HEK293 (cell line): ENCODE measurements around the gene CEP135.
A peak's percentile ranks its signal among the peaks of the same experiment; 100 is the strongest.

ENCODE experiments used
- CTCF ChIA-PET: fragments of 350-600 bp; formaldehyde crosslinking; extraction: SDS; loops from one replicate; lab custom pipeline; 2021; ENCODE audit warnings: antibody characterized with exemption; lab: Yijun Ruan, JAX
- POLR2A ChIA-PET: fragments of 300-600 bp; formaldehyde crosslinking; extraction: SDS; loops from one replicate; lab custom pipeline; 2020; ENCODE audit warnings: antibody characterized with exemption, inconsistent platforms; lab: Yijun Ruan, JAX
- H3K27ac ChIP-seq: fragments of 200-500 bp; sonication (Bioruptor generic); 2 replicates; pipeline ENCODE4 v1.5.1; 2014; ENCODE audit warnings: low read depth, low read length, control low read depth, inconsistent platforms; ENCODE audit errors: extremely low read depth
- H3K36me3 ChIP-seq, 2 experiments: fragments of 200-500 bp in 1 of 2; sonication (Bioruptor generic) in 1 of 2; 1 replicate in 1 of 2; 2 replicates in 1 of 2; pipeline ENCODE4 v1.5.1; 2014 to 2017; ENCODE audit warnings: inconsistent platforms in 2 of 2, low read length in 2 of 2; ENCODE audit not compliant: control insufficient read depth in 2 of 2, insufficient read depth in 1 of 2
- H3K4me1 ChIP-seq: fragments of 200-500 bp; sonication (Bioruptor generic); 2 replicates; pipeline ENCODE4 v1.5.1; 2014; ENCODE audit warnings: mild to moderate bottlenecking, low read length, inconsistent platforms; ENCODE audit not compliant: control insufficient read depth, insufficient read depth
- H3K4me3 ChIP-seq: 2 replicates; pipeline ENCODE4 v1.5.1; 2011; ENCODE audit warnings: low read depth, mild to moderate bottlenecking, control low read depth, low read length, moderate library complexity
- H3K9me3 ChIP-seq: fragments of 200-500 bp; sonication (Bioruptor generic); 2 replicates; pipeline ENCODE4 v1.5.1; 2014; ENCODE audit warnings: low read depth, low read length, inconsistent platforms; ENCODE audit not compliant: control insufficient read depth, insufficient read depth
- GFI1B ChIP-seq: fragments of 450-650 bp; formaldehyde crosslinking; IDR thresholded peaks from 2 replicates; pipeline ENCODE4 v1.5.1; 2016; ENCODE audit warnings: missing biosample characterization, missing genetic modification characterization
- GLIS1 ChIP-seq: fragments of 450-650 bp; formaldehyde crosslinking; IDR thresholded peaks from 2 replicates; pipeline ENCODE4 v1.5.1; 2016; ENCODE audit warnings: missing biosample characterization, missing genetic modification characterization
- GLIS2 ChIP-seq: fragments of 450-650 bp; formaldehyde crosslinking; IDR thresholded peaks from 2 replicates; pipeline ENCODE4 v1.5.1; 2016; ENCODE audit warnings: missing biosample characterization, missing genetic modification characterization
- HOXD13 ChIP-seq: sonication (generic); formaldehyde crosslinking; IDR thresholded peaks from 2 replicates; pipeline ENCODE4 v1.8.0; 2022; ENCODE audit warnings: missing genetic modification reagents, borderline replicate concordance
- PRDM1 ChIP-seq: fragments of 450-650 bp; formaldehyde crosslinking; IDR thresholded peaks from 2 replicates; pipeline ENCODE4; 2016; ENCODE audit warnings: missing biosample characterization, missing genetic modification characterization
- SALL2 ChIP-seq: fragments of 450-650 bp; formaldehyde crosslinking; IDR thresholded peaks from 2 replicates; pipeline ENCODE4 v1.5.0; 2017; ENCODE audit warnings: missing biosample characterization, mild to moderate bottlenecking, missing genetic modification characterization, borderline replicate concordance
- SP3 ChIP-seq: fragments of 450-650 bp; formaldehyde crosslinking; IDR thresholded peaks from 2 replicates; pipeline ENCODE4 v1.5.1; 2016; ENCODE audit warnings: missing biosample characterization, missing genetic modification characterization
- ZNF202 ChIP-seq: fragments of 450-650 bp; formaldehyde crosslinking; IDR thresholded peaks from 2 replicates; pipeline ENCODE4 v1.5.1; 2016; ENCODE audit warnings: missing biosample characterization, missing genetic modification characterization, borderline replicate concordance
- ZNF292 ChIP-seq: fragments of 450-650 bp; formaldehyde crosslinking; IDR thresholded peaks from 2 replicates; pipeline ENCODE4 v1.5.1; 2016; ENCODE audit warnings: low read depth, missing biosample characterization, missing genetic modification characterization, borderline replicate concordance
- ZNF350 ChIP-seq: fragments of 450-650 bp; formaldehyde crosslinking; IDR thresholded peaks from 2 replicates; pipeline ENCODE4 v1.5.0; 2017; ENCODE audit warnings: missing biosample characterization, mild to moderate bottlenecking, missing genetic modification characterization
- ZNF354C ChIP-seq: fragments of 450-650 bp; formaldehyde crosslinking; IDR thresholded peaks from 2 replicates; pipeline ENCODE4 v1.5.1; 2016; ENCODE audit warnings: missing biosample characterization, missing genetic modification characterization, low read depth, borderline replicate concordance
- ZNF366 ChIP-seq: fragments of 450-650 bp; formaldehyde crosslinking; conservative IDR thresholded peaks from 2 replicates; pipeline ENCODE4 v1.5.1; 2016; ENCODE audit warnings: missing biosample characterization, missing genetic modification characterization
- ZNF416 ChIP-seq: fragments of 450-650 bp; formaldehyde crosslinking; IDR thresholded peaks from 2 replicates; pipeline ENCODE4 v1.5.1; 2016; ENCODE audit warnings: missing biosample characterization, missing genetic modification characterization
- ZNF473 ChIP-seq: fragments of 450-650 bp; formaldehyde crosslinking; IDR thresholded peaks from 2 replicates; pipeline ENCODE4 v1.5.1; 2017; ENCODE audit warnings: missing biosample characterization, missing genetic modification characterization
- ZNF548 ChIP-seq: fragments of 450-650 bp; formaldehyde crosslinking; IDR thresholded peaks from 2 replicates; pipeline ENCODE4 v1.5.1; 2016; ENCODE audit warnings: missing biosample characterization, missing genetic modification characterization
- ZNF596 ChIP-seq: fragments of 450-650 bp; IDR thresholded peaks from 2 replicates; pipeline ENCODE4 v1.5.0; 2018; ENCODE audit warnings: missing biosample characterization, mild to moderate bottlenecking, missing genetic modification characterization, moderate library complexity
- ZNF623 ChIP-seq: fragments of 450-650 bp; formaldehyde crosslinking; IDR thresholded peaks from 2 replicates; pipeline ENCODE4 v1.5.1; 2016; ENCODE audit warnings: missing biosample characterization, missing genetic modification characterization
- ZNF629 ChIP-seq: fragments of 450-650 bp; formaldehyde crosslinking; IDR thresholded peaks from 2 replicates; pipeline ENCODE4 v1.5.1; 2017; ENCODE audit warnings: missing biosample characterization, missing genetic modification characterization
- ZNF707 ChIP-seq: fragments of 450-650 bp; formaldehyde crosslinking; IDR thresholded peaks from 2 replicates; pipeline ENCODE4 v1.5.1; 2016; ENCODE audit warnings: missing biosample characterization, missing genetic modification characterization
- ZNF747 ChIP-seq: fragments of 450-650 bp; formaldehyde crosslinking; IDR thresholded peaks from 2 replicates; pipeline ENCODE4 v1.5.1; 2016; ENCODE audit warnings: missing biosample characterization, missing genetic modification characterization
- ZNF76 ChIP-seq: fragments of 450-650 bp; formaldehyde crosslinking; IDR thresholded peaks from 2 replicates; pipeline ENCODE4; 2016; ENCODE audit warnings: low read depth, missing biosample characterization, missing genetic modification characterization, borderline replicate concordance
- ZNF830 ChIP-seq: fragments of 450-650 bp; IDR thresholded peaks from 2 replicates; pipeline ENCODE4 v1.5.0; 2018; ENCODE audit warnings: missing biosample characterization, missing genetic modification characterization, low read depth, mild to moderate bottlenecking, moderate library complexity
- ZSCAN16 ChIP-seq: fragments of 450-650 bp; formaldehyde crosslinking; IDR thresholded peaks from 2 replicates; pipeline ENCODE4 v1.5.1; 2016; ENCODE audit warnings: missing biosample characterization, missing genetic modification characterization
- ZSCAN30 ChIP-seq: fragments of 450-650 bp; IDR thresholded peaks from 2 replicates; pipeline ENCODE4 v1.5.1; 2018; ENCODE audit warnings: missing biosample characterization, mild to moderate bottlenecking, missing genetic modification characterization, moderate library complexity
- TF ChIP-seq, protein P1 (sequence below): fragments of 450-650 bp; formaldehyde crosslinking; IDR thresholded peaks from 2 replicates; pipeline ENCODE4 v1.5.1; 2017; ENCODE audit warnings: missing biosample characterization, missing genetic modification characterization
- TF ChIP-seq, protein P2 (sequence below): fragments of 450-650 bp; formaldehyde crosslinking; IDR thresholded peaks from 2 replicates; pipeline ENCODE4 v1.5.1; 2016; ENCODE audit warnings: missing biosample characterization, missing genetic modification characterization, low read depth
- TF ChIP-seq, protein P3 (sequence below): fragments of 450-650 bp; formaldehyde crosslinking; IDR thresholded peaks from 2 replicates; pipeline ENCODE4 v1.5.1; 2016; ENCODE audit warnings: missing biosample characterization, missing genetic modification characterization

Gene CEP135

DNA sequence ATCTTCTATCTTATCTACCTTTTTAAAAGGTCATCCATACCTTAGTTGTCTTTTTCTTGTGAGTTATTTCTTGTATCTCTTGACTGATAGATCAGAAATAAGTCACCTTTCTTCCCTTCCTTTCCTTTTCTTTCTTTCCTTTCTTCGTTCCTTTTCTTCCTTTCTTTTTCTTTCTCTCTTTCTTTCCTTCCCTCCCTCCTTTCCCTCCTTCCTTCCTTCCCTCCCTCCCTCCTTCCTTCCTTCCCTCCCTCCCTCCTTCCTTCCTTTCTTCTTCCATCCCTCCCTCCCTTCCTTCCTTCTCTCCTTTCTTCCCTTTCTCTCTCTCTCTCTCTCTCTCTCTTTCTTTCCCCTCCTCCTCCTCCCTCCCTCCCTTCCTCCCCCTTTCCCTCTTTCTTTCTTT, 93.5 kb downstream of the CEP135 start:
- ChIA-PET CTCF (no interaction called here), POLR2A (no interaction called here)
- Histone ChIP-seq H3K4me1 (no peaks in the 10 kb centered on the region), H3K9me3 (no peaks in the 10 kb centered on the region), H3K4me3 (no peak overlapping the region), H3K27ac (no peak overlapping the region), H3K36me3 (no peaks in the 10 kb centered on the region)
- TF ChIP-seq ZNF548 (tag by site-specific recombination) = no peak
- peak; percentile 94 for TF ChIP-seq ZNF366 (tag by site-specific recombination)
- no peak for TF ChIP-seq SP3 (tag by site-specific recombination)
- no peak for TF ChIP-seq ZNF830 (tag by site-specific recombination)
- no peak for TF ChIP-seq SALL2 (tag by site-specific recombination)
- TF ChIP-seq ZNF707 (tag by site-specific recombination) = no peak
- no peak for TF ChIP-seq ZSCAN30 (tag by site-specific recombination)
- TF ChIP-seq ZNF596 (tag by site-specific recombination) = peak; percentile 45; the same call in 1 of the 2 replicates
- TF ChIP-seq PRDM1 = peak; percentile 91
- no peak for TF ChIP-seq ZNF473
- TF ChIP-seq ZNF76 (tag by site-specific recombination) = no peak
- TF ChIP-seq ZNF354C = no peak
- no peak for TF ChIP-seq GFI1B (tag by site-specific recombination)

DNA sequence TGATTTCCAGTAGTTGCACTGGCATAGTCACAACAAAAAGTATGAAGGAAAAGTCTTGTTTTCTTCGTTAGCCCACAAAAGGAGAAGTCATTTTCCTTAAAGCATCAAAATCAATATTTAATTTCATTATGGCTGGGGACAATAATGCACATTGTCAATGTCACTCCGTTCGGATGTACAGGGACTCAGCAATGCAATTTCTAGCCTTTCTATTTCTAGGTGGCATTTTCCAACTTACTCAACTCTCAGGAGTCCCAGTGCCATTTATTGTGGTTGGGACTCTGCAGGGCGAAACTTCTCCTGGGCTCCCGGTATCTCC, 99.6 kb downstream of the CEP135 start:
- Histone ChIP-seq H3K4me1 (no peaks in the 10 kb centered on the region; the same call in 1 of the 2 replicates), H3K9me3 (no peaks in the 10 kb centered on the region), H3K27ac (peak overlapping the region; percentile 82; the same call in 1 of the 2 replicates), H3K36me3 (no peaks in the 10 kb centered on the region), H3K4me3 (peak overlapping the region; percentile 68)
- POLR2A ChIA-PET = no interaction called here
- CTCF ChIA-PET = interaction anchor here (0.6 to 0.7 kb wide), 2 partner anchors 21 to 43 kb away, joined by 3 read pairs; no protein-coding TSS in a partner anchor
- TF ChIP-seq PRDM1 = peak; percentile 50; the same call in 1 of the 2 replicates
- no peak for TF ChIP-seq GLIS1
- TF ChIP-seq, all 188 proteins: peak for 1

DNA sequence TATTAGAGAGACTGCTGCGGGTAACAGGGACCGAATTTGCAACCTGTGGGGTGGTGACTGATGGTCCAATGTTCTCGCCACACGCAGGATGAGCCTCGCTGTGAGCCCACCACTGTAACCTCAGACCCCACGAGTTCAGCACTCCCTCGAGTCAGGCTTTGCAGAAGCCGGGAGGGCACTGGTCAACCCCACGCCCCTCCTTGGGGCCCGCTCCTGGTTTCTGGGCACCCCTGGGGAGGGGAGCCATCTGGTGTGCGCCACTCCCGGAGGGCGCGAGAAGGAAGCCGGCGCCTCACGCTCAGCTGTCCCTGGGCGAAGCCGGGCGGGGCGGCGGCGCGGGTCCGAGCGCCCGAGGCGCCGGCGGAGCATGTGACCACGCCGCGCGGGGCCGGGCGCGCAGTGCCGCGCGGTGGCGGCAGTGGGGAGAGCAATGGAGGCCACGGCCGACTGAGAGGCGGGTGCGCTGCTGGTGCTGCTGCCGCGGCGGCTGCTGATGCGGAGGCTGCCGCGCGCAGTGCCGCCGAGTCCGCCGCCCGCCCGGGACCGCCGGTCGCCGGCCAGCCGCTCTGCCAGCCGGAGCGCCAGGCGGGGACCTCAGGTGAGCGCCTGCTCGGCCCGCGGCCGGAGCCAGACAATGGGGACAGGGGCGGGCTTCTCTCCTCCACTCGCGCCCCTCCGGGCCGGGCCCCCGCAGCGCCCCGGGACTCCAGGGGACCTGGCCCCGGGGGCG, 100.1 kb downstream of the CEP135 start:
- no peaks in the 10 kb centered on the region for H3K36me3 ChIP-seq
- H3K9me3 ChIP-seq = no peaks in the 10 kb centered on the region
- CTCF ChIA-PET = interaction anchor here (0.6 to 0.7 kb wide), 2 partner anchors 21 to 44 kb away, joined by 3 read pairs; no protein-coding TSS in a partner anchor
- no peaks in the 10 kb centered on the region; the same call in 1 of the 2 replicates for H3K4me1 ChIP-seq
- POLR2A ChIA-PET = interaction anchor here (1.4 kb wide), 1 partner anchor 100 kb away, joined by 4 read pairs; the partner anchor contains the start of gene CEP135
- H3K4me3 ChIP-seq = peak overlapping the region; percentile 68
- H3K27ac ChIP-seq = peak overlapping the region; percentile 82; the same call in 1 of the 2 replicates
- TF ChIP-seq ZNF292 (tag by site-specific recombination) (no peak), HOXD13 (CRISPR knock-in tag) (no peak), ZNF629 (tag by site-specific recombination) (no peak), ZNF350 (tag by site-specific recombination) (no peak), ZNF623 (tag by site-specific recombination) (no peak), ZNF416 (tag by site-specific recombination) (no peak), GFI1B (tag by site-specific recombination) (no peak), ZNF473 (no peak), GLIS2 (tag by site-specific recombination) (peak; percentile 83), ZNF202 (tag by site-specific recombination) (no peak), ZNF747 (no peak), ZSCAN16 (tag by site-specific recombination) (no peak)
- TF ChIP-seq, protein P1, sequence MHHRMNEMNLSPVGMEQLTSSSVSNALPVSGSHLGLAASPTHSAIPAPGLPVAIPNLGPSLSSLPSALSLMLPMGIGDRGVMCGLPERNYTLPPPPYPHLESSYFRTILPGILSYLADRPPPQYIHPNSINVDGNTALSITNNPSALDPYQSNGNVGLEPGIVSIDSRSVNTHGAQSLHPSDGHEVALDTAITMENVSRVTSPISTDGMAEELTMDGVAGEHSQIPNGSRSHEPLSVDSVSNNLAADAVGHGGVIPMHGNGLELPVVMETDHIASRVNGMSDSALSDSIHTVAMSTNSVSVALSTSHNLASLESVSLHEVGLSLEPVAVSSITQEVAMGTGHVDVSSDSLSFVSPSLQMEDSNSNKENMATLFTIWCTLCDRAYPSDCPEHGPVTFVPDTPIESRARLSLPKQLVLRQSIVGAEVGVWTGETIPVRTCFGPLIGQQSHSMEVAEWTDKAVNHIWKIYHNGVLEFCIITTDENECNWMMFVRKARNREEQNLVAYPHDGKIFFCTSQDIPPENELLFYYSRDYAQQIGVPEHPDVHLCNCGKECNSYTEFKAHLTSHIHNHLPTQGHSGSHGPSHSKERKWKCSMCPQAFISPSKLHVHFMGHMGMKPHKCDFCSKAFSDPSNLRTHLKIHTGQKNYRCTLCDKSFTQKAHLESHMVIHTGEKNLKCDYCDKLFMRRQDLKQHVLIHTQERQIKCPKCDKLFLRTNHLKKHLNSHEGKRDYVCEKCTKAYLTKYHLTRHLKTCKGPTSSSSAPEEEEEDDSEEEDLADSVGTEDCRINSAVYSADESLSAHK (tag by site-specific recombination) = no peak
- TF ChIP-seq, protein P2, sequence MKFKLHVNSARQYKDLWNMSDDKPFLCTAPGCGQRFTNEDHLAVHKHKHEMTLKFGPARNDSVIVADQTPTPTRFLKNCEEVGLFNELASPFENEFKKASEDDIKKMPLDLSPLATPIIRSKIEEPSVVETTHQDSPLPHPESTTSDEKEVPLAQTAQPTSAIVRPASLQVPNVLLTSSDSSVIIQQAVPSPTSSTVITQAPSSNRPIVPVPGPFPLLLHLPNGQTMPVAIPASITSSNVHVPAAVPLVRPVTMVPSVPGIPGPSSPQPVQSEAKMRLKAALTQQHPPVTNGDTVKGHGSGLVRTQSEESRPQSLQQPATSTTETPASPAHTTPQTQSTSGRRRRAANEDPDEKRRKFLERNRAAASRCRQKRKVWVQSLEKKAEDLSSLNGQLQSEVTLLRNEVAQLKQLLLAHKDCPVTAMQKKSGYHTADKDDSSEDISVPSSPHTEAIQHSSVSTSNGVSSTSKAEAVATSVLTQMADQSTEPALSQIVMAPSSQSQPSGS = no peak
- TF ChIP-seq, protein P3, sequence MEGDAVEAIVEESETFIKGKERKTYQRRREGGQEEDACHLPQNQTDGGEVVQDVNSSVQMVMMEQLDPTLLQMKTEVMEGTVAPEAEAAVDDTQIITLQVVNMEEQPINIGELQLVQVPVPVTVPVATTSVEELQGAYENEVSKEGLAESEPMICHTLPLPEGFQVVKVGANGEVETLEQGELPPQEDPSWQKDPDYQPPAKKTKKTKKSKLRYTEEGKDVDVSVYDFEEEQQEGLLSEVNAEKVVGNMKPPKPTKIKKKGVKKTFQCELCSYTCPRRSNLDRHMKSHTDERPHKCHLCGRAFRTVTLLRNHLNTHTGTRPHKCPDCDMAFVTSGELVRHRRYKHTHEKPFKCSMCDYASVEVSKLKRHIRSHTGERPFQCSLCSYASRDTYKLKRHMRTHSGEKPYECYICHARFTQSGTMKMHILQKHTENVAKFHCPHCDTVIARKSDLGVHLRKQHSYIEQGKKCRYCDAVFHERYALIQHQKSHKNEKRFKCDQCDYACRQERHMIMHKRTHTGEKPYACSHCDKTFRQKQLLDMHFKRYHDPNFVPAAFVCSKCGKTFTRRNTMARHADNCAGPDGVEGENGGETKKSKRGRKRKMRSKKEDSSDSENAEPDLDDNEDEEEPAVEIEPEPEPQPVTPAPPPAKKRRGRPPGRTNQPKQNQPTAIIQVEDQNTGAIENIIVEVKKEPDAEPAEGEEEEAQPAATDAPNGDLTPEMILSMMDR = no peak
